OCI-LY1 (cell line): ENCODE measurements around the gene MMRN1.

ENCODE experiments used
- H2AFZ ChIP-seq: fragments of 200-600 bp; sonication (generic), shearing (Covaris generic); 2 replicates; pipeline ENCODE4 v1.6.0; 2014; ENCODE audit warnings: antibody characterized with exemption, mild to moderate bottlenecking, low read length
- H3F3A ChIP-seq: fragments of 200-600 bp; sonication (generic), shearing (Covaris generic); 2 replicates; pipeline ENCODE4 v1.6.0; 2014; ENCODE audit warnings: mild to moderate bottlenecking, antibody characterized with exemption, low read length, moderate library complexity; ENCODE audit not compliant: insufficient read depth
- H3K27ac ChIP-seq: fragments of 200-600 bp; sonication (generic); 2 replicates; pipeline ENCODE4 v1.5.1; 2014; ENCODE audit warnings: low read length, mixed run types, mild to moderate bottlenecking, low read depth; ENCODE audit not compliant: poor library complexity, severe bottlenecking
- H3K27me3 ChIP-seq: fragments of 200-600 bp; sonication (generic); 2 replicates; pipeline ENCODE4 v1.6.0; 2014; ENCODE audit warnings: antibody characterized with exemption, mild to moderate bottlenecking, low read length, moderate library complexity; ENCODE audit not compliant: insufficient read depth
- H3K36me3 ChIP-seq: fragments of 200-600 bp; sonication (generic); 2 replicates; pipeline ENCODE4 v1.6.1; 2014; ENCODE audit warnings: mild to moderate bottlenecking, antibody characterized with exemption, low read length, moderate library complexity, mixed read lengths; ENCODE audit not compliant: insufficient read depth
- H3K4me1 ChIP-seq: fragments of 200-600 bp; sonication (generic); 2 replicates; pipeline ENCODE4 v1.5.1; 2014; ENCODE audit warnings: mild to moderate bottlenecking, low read length, moderate library complexity; ENCODE audit not compliant: insufficient read depth, severe bottlenecking
- H3K4me2 ChIP-seq: fragments of 200-600 bp; sonication (generic), shearing (Covaris generic); 2 replicates; pipeline ENCODE4 v1.6.1; 2014; ENCODE audit warnings: low read length
- H3K4me3 ChIP-seq: fragments of 200-600 bp; sonication (generic); 2 replicates; pipeline ENCODE4 v1.5.1; 2014; ENCODE audit warnings: low read length, low read depth, mild to moderate bottlenecking, mixed read lengths; ENCODE audit not compliant: poor library complexity, severe bottlenecking
- H3K79me2 ChIP-seq: fragments of 200-600 bp; shearing (Covaris generic); 2 replicates; pipeline ENCODE4 v1.6.1; 2016; ENCODE audit warnings: mixed run types, low read length, mixed read lengths; ENCODE audit not compliant: insufficient read depth
- H3K9ac ChIP-seq: fragments of 200-600 bp; sonication (generic), shearing (Covaris generic); 2 replicates; pipeline ENCODE4 v1.6.1; 2014; ENCODE audit warnings: mild to moderate bottlenecking, low read length, mixed read lengths
- H3K9me2 ChIP-seq: fragments of 200-600 bp; sonication (generic), shearing (Covaris generic); 2 replicates; pipeline ENCODE4 v1.6.1; 2014; ENCODE audit warnings: low read depth, mild to moderate bottlenecking, low read length, mixed read lengths
- H3K9me3 ChIP-seq: fragments of 200-600 bp; shearing (Covaris generic); 2 replicates; pipeline ENCODE4 v1.6.1; 2014; ENCODE audit warnings: low read length, mixed read lengths
- H4K20me1 ChIP-seq: fragments of 200-600 bp; sonication (generic), shearing (Covaris generic); 2 replicates; pipeline ENCODE4 v1.6.0; 2016; ENCODE audit warnings: mild to moderate bottlenecking, low read length; ENCODE audit not compliant: insufficient read depth
- EZH2 ChIP-seq: fragments of 200-600 bp; sonication (generic), shearing (Covaris generic); IDR thresholded peaks from 2 replicates; pipeline ENCODE4 v1.8.0; 2017; ENCODE audit warnings: borderline replicate concordance, mixed run types, mild to moderate bottlenecking, antibody characterized with exemption, low read length, moderate library complexity, mixed read lengths
- TF ChIP-seq, protein P1 (sequence below): fragments of 200-600 bp; sonication (generic), shearing (Covaris generic); IDR thresholded peaks from 2 replicates; pipeline ENCODE4 v1.5.1; 2017; ENCODE audit warnings: mild to moderate bottlenecking, antibody characterized with exemption, low read length, moderate library complexity, mixed read lengths

Gene MMRN1

DNA sequence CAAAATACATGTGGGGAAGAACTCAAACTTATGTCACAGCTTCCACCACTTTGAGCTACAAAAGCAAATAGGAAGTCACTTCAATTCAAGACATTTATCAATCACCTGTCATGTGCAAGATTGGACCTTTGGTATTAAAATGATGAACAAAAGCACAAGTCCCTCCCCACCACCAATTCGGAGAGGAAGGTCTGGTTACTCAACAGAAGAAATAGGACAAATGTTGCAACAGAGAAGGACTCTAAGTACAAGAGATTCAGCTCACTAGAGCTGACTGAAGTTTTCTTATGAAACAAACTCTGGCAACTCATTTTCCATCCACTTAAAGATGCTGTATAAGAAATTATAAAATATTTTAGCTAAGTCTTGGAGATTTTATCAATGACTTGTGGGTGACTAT lies 16.0 kb upstream of the MMRN1 start:
- no peaks in the 10 kb centered on the region for H3K36me3 ChIP-seq
- no peak overlapping the region for H3K4me3 ChIP-seq
- TF ChIP-seq EZH2 = no peak
- TF ChIP-seq, protein P1, sequence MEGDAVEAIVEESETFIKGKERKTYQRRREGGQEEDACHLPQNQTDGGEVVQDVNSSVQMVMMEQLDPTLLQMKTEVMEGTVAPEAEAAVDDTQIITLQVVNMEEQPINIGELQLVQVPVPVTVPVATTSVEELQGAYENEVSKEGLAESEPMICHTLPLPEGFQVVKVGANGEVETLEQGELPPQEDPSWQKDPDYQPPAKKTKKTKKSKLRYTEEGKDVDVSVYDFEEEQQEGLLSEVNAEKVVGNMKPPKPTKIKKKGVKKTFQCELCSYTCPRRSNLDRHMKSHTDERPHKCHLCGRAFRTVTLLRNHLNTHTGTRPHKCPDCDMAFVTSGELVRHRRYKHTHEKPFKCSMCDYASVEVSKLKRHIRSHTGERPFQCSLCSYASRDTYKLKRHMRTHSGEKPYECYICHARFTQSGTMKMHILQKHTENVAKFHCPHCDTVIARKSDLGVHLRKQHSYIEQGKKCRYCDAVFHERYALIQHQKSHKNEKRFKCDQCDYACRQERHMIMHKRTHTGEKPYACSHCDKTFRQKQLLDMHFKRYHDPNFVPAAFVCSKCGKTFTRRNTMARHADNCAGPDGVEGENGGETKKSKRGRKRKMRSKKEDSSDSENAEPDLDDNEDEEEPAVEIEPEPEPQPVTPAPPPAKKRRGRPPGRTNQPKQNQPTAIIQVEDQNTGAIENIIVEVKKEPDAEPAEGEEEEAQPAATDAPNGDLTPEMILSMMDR = no peak
- H3K9ac ChIP-seq = no peak overlapping the region
- no peaks in the 10 kb centered on the region for H3F3A ChIP-seq
- H2AFZ ChIP-seq = no peak overlapping the region
- no peaks in the 10 kb centered on the region for H3K79me2 ChIP-seq
- H3K9me2 ChIP-seq = no peaks in the 10 kb centered on the region
- H3K4me2 ChIP-seq = no peak overlapping the region
- H3K27me3 ChIP-seq = no peaks in the 10 kb centered on the region
- no peaks in the 10 kb centered on the region for H3K9me3 ChIP-seq
- no peaks in the 10 kb centered on the region for H3K4me1 ChIP-seq
- H4K20me1 ChIP-seq = no peaks in the 10 kb centered on the region; the same call in 1 of the 2 replicates
- no peak overlapping the region for H3K27ac ChIP-seq

DNA sequence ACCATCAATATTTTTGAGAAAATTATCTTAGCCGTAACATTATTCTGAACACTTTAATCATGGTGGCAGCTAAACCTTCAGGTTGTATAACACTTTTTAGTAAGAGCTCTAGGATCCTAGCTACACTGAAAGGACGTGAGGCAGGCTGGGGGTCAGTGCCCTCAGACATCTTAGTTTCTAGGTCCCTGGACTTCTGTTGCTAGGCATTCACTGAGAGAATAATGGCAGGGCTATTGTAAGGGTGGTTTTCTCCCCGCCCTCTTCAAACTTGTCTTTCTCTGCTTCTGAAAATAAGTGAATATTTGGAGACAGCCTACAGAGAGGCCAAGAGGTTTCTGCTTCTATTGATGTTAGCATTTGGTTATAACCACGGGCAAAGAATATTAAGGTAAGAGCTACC lies 15.4 kb upstream of the MMRN1 start:
- TF ChIP-seq EZH2 = no peak
- TF ChIP-seq, protein P1 = no peak
- Histone ChIP-seq H3K9me2 (no peaks in the 10 kb centered on the region), H4K20me1 (no peaks in the 10 kb centered on the region; the same call in 1 of the 2 replicates), H3K9me3 (no peaks in the 10 kb centered on the region), H3K27me3 (no peaks in the 10 kb centered on the region), H3K79me2 (no peaks in the 10 kb centered on the region), H2AFZ (no peak overlapping the region), H3K4me1 (no peaks in the 10 kb centered on the region), H3K9ac (no peak overlapping the region), H3K27ac (no peak overlapping the region), H3K4me3 (no peak overlapping the region), H3K4me2 (no peak overlapping the region), H3F3A (no peaks in the 10 kb centered on the region), H3K36me3 (no peaks in the 10 kb centered on the region)

DNA sequence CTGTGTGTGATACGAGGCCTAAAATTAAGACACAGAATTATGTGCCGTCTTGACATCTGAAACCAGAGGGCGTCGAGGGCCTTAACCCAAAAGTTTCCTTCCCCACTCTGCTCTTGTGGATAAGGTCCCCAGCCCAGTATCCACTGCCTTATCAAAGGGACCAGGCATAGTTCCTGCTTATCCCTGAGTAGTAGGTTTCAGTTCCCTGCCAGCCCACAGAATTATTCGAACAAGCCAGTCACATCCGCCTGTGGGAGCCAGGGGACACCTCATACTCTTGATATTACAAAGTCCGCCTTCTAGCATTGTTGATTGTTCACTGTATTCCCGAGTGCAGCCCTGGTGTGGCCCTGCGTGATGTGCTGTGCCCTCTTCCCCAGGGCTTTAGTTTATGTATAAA lies 5.4 kb upstream of the MMRN1 start:
- H2AFZ ChIP-seq = no peak overlapping the region

More for the DNA sequence above, 5.4 kb upstream of the MMRN1 start:
- H3K36me3 ChIP-seq = no peaks in the 10 kb centered on the region
- no peak overlapping the region for H3K27ac ChIP-seq
- H3K4me3 ChIP-seq = no peak overlapping the region
- no peaks in the 10 kb centered on the region for H3F3A ChIP-seq
- H3K4me2 ChIP-seq = no peak overlapping the region
- TF ChIP-seq, protein P1 = no peak
- TF ChIP-seq EZH2 = no peak
- no peak overlapping the region for H3K9ac ChIP-seq
- H3K9me2 ChIP-seq = no peaks in the 10 kb centered on the region
- H3K27me3 ChIP-seq = no peaks in the 10 kb centered on the region
- no peaks in the 10 kb centered on the region for H4K20me1 ChIP-seq
- no peaks in the 10 kb centered on the region for H3K9me3 ChIP-seq
- peaks cover 14% of the 10 kb centered on the region for H3K4me1 ChIP-seq
- no peaks in the 10 kb centered on the region for H3K79me2 ChIP-seq
